GM23338 (cell line): Measurements from ENCODE around the gene CHST2. TPM values are rescaled to one million over a fixed set of nuclear protein-coding genes. Genes with fewer than 3 reads are reported as not detected.

ENCODE experiments used
- ATAC-seq: fragments of 200-7000 bp; cut with Tn5 transposase; 3 replicates; pipeline ENCODE4 v1.9.1; 2020
- DNase-seq: peaks from one replicate; pipeline ENCODE4 v3.0.0-alpha.2; 2015; ENCODE audit warnings: low spot score
- H2AFZ ChIP-seq: fragments of 200-600 bp; sonication (generic); 2 replicates; pipeline ENCODE4 v1.8.0; 2016; ENCODE audit warnings: antibody characterized with exemption, mild to moderate bottlenecking, moderate library complexity
- H3F3A ChIP-seq: fragments of 200-600 bp; sonication (generic); replicated peaks from 2 replicates; pipeline ENCODE4 v1.8.0; 2017; ENCODE audit warnings: antibody characterized with exemption, mixed run types, low read depth
- H3K27ac ChIP-seq: fragments of 200-600 bp; sonication (generic); 2 replicates; pipeline ENCODE4 v1.6.1; 2016; ENCODE audit warnings: low read depth
- H3K27me3 ChIP-seq: fragments of 200-600 bp; sonication (generic); 2 replicates; pipeline ENCODE4 v1.8.0; 2016; ENCODE audit warnings: mild to moderate bottlenecking, mixed run types, moderate library complexity; ENCODE audit not compliant: insufficient read depth
- H3K36me3 ChIP-seq: fragments of 200-600 bp; sonication (generic); 2 replicates; pipeline ENCODE4 v1.8.0; 2016; ENCODE audit warnings: mild to moderate bottlenecking; ENCODE audit not compliant: insufficient read depth
- H3K4me1 ChIP-seq: fragments of 200-600 bp; sonication (generic); 2 replicates; pipeline ENCODE4 v1.8.0; 2016; ENCODE audit warnings: mild to moderate bottlenecking, moderate library complexity; ENCODE audit not compliant: insufficient read depth
- H3K4me2 ChIP-seq: fragments of 200-600 bp; sonication (generic); 2 replicates; pipeline ENCODE4 v1.7.1; 2017; ENCODE audit warnings: mixed run types
- H3K4me3 ChIP-seq: fragments of 200-600 bp; sonication (generic); 2 replicates; pipeline ENCODE4 v1.6.1; 2016; ENCODE audit warnings: mixed run types
- H3K79me2 ChIP-seq: fragments of 200-600 bp; sonication (generic); replicated peaks from 2 replicates; pipeline ENCODE4 v1.8.0; 2017; ENCODE audit warnings: mild to moderate bottlenecking; ENCODE audit not compliant: insufficient read depth
- H3K9me2 ChIP-seq: fragments of 200-600 bp; sonication (generic); 2 replicates; pipeline ENCODE4 v1.8.0; 2017; ENCODE audit not compliant: insufficient read depth
- H4K20me1 ChIP-seq: fragments of 200-600 bp; sonication (generic); replicated peaks from 2 replicates; pipeline ENCODE4 v1.8.0; 2017; ENCODE audit warnings: mild to moderate bottlenecking; ENCODE audit not compliant: insufficient read depth
- H3K27ac Mint-ChIP-seq: 2 replicates; pipeline ENCODE4 v1.8.0; 2020; ENCODE audit warnings: inconsistent platforms, mild to moderate bottlenecking, moderate library complexity, mixed read lengths
- H3K27me3 Mint-ChIP-seq: 3 replicates; pipeline ENCODE4 v1.8.0; 2022; ENCODE audit warnings: low read depth, mild to moderate bottlenecking, moderate library complexity, mixed read lengths, inconsistent platforms; ENCODE audit not compliant: insufficient read depth, poor library complexity
- H3K36me3 Mint-ChIP-seq: 3 replicates; pipeline ENCODE4 v1.8.0; 2021; ENCODE audit warnings: low read depth, mild to moderate bottlenecking, inconsistent platforms, moderate library complexity, mixed read lengths
- H3K4me1 Mint-ChIP-seq: 3 replicates; pipeline ENCODE4 v1.8.0; 2020; ENCODE audit warnings: mild to moderate bottlenecking, inconsistent platforms, mixed read lengths
- H3K4me3 Mint-ChIP-seq: 3 replicates; pipeline ENCODE4 v1.8.0; 2021; ENCODE audit warnings: moderate library complexity, mild to moderate bottlenecking, inconsistent platforms, mixed read lengths
- H3K9me3 Mint-ChIP-seq: 3 replicates; pipeline ENCODE4 v1.8.0; 2020; ENCODE audit warnings: moderate library complexity, mild to moderate bottlenecking, inconsistent platforms, mixed read lengths
- CREB1 ChIP-seq: fragments of 250-450 bp; sonication (Bioruptor Pico); IDR thresholded peaks from 2 replicates; pipeline ENCODE4 v1.5.0; 2020; ENCODE audit warnings: low read depth, mild to moderate bottlenecking, moderate library complexity
- EZH2 ChIP-seq: fragments of 200-600 bp; sonication (generic); IDR thresholded peaks from one replicate; pipeline ENCODE4 v1.8.0; 2017; ENCODE audit warnings: antibody characterized with exemption, mild to moderate bottlenecking, low read depth; ENCODE audit not compliant: unreplicated experiment
- EZH2phosphoT487 ChIP-seq: fragments of 200-600 bp; sonication (generic); IDR thresholded peaks from one replicate; pipeline ENCODE4 v1.8.1; 2018; ENCODE audit warnings: antibody characterized with exemption; ENCODE audit not compliant: unreplicated experiment
- JUNB ChIP-seq: IDR thresholded peaks from one replicate; pipeline ENCODE4 v1.6.1; 2016; ENCODE audit warnings: antibody characterized with exemption; ENCODE audit not compliant: unreplicated experiment
- NANOG ChIP-seq: IDR thresholded peaks from 2 replicates; pipeline ENCODE4 v1.6.1; 2016; ENCODE audit warnings: antibody characterized with exemption, borderline replicate concordance
- POLR2AphosphoS5 ChIP-seq: IDR thresholded peaks from 2 replicates; pipeline ENCODE4 v1.6.1; 2016; ENCODE audit warnings: antibody characterized with exemption, low read depth
- STAT1 ChIP-seq: IDR thresholded peaks from one replicate; pipeline ENCODE4 v1.6.1; 2016; ENCODE audit warnings: antibody characterized with exemption; ENCODE audit not compliant: unreplicated experiment
- ZNF114 ChIP-seq: fragments of 250-450 bp; sonication (Bioruptor Pico); IDR thresholded peaks from 2 replicates; pipeline ENCODE4 v1.5.0; 2020; ENCODE audit warnings: mild to moderate bottlenecking, moderate library complexity
- ZNF331 ChIP-seq: fragments of 250-450 bp; sonication (Bioruptor Pico); IDR thresholded peaks from 2 replicates; pipeline ENCODE4 v1.5.0; 2020; ENCODE audit warnings: low read depth, mild to moderate bottlenecking, moderate library complexity
- polyA plus RNA-seq: library from polyadenylated mRNA; unstranded; fragments of >200 nt; fragmentation: Nextera tagmentation; extraction: Ambion mirVana; gene quantifications from 2 replicates; pipeline ENCODE4 v1.2.1, GENCODE V29; 2016
- total RNA-seq: library from RNA; depleted of rRNA; stranded (reverse); fragments of >200 nt; shearing (Covaris generic); gene quantifications from 2 replicates; pipeline ENCODE4 v1.2.3, GENCODE V29; 2014
- TF ChIP-seq, protein P1 (sequence below): fragments of 250-450 bp; sonication (Bioruptor Pico); IDR thresholded peaks from 2 replicates; pipeline ENCODE4 v1.5.0; 2020; ENCODE audit warnings: mild to moderate bottlenecking, moderate library complexity
- TF ChIP-seq, protein P2 (sequence below), 2 experiments: fragments of 200-600 bp in 1 of 2; sonication (generic) in 1 of 2; conservative IDR thresholded peaks; 2 replicates each; pipeline versions ENCODE4 v1.5.1 to v1.6.1; 2016 to 2017; ENCODE audit warnings: antibody characterized with exemption in 2 of 2, low read depth in 2 of 2, mild to moderate bottlenecking in 2 of 2, moderate library complexity in 1 of 2
- TF ChIP-seq, protein P3 (sequence below): IDR thresholded peaks from 2 replicates; pipeline ENCODE4 v1.6.1; 2016; ENCODE audit warnings: antibody characterized with exemption
- TF ChIP-seq, protein P4 (sequence below): IDR thresholded peaks from one replicate; pipeline ENCODE4 v1.6.1; 2018; ENCODE audit warnings: antibody characterized with exemption; ENCODE audit not compliant: unreplicated experiment

The CHST2 gene
- total and polyA plus RNA-seq, 2 experiments from 2014 or later: 4.1 to 28.3 TPM

DNA sequence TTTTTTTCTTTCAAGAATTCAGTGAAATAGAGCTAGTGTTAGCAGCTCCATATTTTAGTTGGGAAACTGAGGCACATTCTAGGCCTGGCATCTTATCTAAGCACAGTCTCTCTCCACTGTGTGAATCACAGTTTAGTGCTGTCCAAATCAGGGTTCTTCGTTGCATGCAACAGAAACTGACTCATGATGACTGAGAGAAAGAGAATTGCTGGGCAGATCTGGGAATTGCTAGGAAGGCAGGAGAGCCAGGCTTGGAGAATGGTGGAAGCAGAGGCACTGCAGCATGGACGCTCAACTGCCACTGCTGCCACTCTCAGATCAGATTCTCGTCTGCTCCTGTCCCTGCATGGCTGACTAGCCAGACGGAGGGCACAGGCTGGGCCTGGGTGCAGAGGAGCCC is 40.7 kb upstream of the CHST2 start:
- Histone ChIP-seq H4K20me1 (no peaks in the 10 kb centered on the region), H2AFZ (no peak overlapping the region), H3K27me3 (no peaks in the 10 kb centered on the region), H3K4me1 (no peaks in the 10 kb centered on the region), H3K4me3 (no peak overlapping the region), H3K36me3 (no peaks in the 10 kb centered on the region), H3K27ac (no peak overlapping the region), H3K9me2 (no peaks in the 10 kb centered on the region), H3K4me2 (no peak overlapping the region), H3F3A (no peaks in the 10 kb centered on the region), H3K79me2 (no peaks in the 10 kb centered on the region)
- DNase-seq: no peak
- peaks cover 6% of the 10 kb centered on the region; the same call in 2 of the 3 replicates for H3K4me1 Mint-ChIP-seq
- H3K36me3 Mint-ChIP-seq: peaks cover 4% of the 10 kb centered on the region; the same call in 1 of the 3 replicates
- no peak overlapping the region for H3K27ac Mint-ChIP-seq
- peaks cover 4% of the 10 kb centered on the region for H3K9me3 Mint-ChIP-seq
- TF ChIP-seq, protein P1, sequence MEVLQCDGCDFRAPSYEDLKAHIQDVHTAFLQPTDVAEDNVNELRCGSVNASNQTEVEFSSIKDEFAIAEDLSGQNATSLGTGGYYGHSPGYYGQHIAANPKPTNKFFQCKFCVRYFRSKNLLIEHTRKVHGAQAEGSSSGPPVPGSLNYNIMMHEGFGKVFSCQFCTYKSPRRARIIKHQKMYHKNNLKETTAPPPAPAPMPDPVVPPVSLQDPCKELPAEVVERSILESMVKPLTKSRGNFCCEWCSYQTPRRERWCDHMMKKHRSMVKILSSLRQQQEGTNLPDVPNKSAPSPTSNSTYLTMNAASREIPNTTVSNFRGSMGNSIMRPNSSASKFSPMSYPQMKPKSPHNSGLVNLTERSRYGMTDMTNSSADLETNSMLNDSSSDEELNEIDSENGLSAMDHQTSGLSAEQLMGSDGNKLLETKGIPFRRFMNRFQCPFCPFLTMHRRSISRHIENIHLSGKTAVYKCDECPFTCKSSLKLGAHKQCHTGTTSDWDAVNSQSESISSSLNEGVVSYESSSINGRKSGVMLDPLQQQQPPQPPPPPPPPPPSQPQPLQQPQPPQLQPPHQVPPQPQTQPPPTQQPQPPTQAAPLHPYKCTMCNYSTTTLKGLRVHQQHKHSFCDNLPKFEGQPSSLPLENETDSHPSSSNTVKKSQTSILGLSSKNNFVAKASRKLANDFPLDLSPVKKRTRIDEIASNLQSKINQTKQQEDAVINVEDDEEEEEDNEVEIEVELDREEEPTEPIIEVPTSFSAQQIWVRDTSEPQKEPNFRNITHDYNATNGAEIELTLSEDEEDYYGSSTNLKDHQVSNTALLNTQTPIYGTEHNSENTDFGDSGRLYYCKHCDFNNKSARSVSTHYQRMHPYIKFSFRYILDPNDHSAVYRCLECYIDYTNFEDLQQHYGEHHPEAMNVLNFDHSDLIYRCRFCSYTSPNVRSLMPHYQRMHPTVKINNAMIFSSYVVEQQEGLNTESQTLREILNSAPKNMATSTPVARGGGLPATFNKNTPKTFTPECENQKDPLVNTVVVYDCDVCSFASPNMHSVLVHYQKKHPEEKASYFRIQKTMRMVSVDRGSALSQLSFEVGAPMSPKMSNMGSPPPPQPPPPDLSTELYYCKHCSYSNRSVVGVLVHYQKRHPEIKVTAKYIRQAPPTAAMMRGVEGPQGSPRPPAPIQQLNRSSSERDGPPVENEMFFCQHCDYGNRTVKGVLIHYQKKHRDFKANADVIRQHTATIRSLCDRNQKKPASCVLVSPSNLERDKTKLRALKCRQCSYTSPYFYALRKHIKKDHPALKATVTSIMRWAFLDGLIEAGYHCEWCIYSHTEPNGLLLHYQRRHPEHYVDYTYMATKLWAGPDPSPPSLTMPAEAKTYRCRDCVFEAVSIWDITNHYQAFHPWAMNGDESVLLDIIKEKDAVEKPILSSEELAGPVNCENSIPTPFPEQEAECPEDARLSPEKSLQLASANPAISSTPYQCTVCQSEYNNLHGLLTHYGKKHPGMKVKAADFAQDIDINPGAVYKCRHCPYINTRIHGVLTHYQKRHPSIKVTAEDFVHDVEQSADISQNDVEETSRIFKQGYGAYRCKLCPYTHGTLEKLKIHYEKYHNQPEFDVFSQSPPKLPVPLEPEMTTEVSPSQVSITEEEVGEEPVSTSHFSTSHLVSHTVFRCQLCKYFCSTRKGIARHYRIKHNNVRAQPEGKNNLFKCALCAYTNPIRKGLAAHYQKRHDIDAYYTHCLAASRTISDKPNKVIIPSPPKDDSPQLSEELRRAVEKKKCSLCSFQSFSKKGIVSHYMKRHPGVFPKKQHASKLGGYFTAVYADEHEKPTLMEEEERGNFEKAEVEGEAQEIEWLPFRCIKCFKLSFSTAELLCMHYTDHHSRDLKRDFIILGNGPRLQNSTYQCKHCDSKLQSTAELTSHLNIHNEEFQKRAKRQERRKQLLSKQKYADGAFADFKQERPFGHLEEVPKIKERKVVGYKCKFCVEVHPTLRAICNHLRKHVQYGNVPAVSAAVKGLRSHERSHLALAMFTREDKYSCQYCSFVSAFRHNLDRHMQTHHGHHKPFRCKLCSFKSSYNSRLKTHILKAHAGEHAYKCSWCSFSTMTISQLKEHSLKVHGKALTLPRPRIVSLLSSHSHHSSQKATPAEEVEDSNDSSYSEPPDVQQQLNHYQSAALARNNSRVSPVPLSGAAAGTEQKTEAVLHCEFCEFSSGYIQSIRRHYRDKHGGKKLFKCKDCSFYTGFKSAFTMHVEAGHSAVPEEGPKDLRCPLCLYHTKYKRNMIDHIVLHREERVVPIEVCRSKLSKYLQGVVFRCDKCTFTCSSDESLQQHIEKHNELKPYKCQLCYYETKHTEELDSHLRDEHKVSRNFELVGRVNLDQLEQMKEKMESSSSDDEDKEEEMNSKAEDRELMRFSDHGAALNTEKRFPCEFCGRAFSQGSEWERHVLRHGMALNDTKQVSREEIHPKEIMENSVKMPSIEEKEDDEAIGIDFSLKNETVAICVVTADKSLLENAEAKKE (CRISPR knock-in tag): no peak
- TF ChIP-seq ZNF114 (CRISPR knock-in tag) (no peak), JUNB (no peak), CREB1 (CRISPR knock-in tag) (no peak), STAT1 (no peak), POLR2AphosphoS5 (no peak), NANOG (no peak), ZNF331 (no peak), EZH2 (no peak), EZH2phosphoT487 (no peak)
- TF ChIP-seq, protein P2, sequence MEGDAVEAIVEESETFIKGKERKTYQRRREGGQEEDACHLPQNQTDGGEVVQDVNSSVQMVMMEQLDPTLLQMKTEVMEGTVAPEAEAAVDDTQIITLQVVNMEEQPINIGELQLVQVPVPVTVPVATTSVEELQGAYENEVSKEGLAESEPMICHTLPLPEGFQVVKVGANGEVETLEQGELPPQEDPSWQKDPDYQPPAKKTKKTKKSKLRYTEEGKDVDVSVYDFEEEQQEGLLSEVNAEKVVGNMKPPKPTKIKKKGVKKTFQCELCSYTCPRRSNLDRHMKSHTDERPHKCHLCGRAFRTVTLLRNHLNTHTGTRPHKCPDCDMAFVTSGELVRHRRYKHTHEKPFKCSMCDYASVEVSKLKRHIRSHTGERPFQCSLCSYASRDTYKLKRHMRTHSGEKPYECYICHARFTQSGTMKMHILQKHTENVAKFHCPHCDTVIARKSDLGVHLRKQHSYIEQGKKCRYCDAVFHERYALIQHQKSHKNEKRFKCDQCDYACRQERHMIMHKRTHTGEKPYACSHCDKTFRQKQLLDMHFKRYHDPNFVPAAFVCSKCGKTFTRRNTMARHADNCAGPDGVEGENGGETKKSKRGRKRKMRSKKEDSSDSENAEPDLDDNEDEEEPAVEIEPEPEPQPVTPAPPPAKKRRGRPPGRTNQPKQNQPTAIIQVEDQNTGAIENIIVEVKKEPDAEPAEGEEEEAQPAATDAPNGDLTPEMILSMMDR (conservative IDR thresholded peaks at IDR 0.05; ENCODE audit: low read depth in 2 of 2): no peak
- TF ChIP-seq, protein P3, sequence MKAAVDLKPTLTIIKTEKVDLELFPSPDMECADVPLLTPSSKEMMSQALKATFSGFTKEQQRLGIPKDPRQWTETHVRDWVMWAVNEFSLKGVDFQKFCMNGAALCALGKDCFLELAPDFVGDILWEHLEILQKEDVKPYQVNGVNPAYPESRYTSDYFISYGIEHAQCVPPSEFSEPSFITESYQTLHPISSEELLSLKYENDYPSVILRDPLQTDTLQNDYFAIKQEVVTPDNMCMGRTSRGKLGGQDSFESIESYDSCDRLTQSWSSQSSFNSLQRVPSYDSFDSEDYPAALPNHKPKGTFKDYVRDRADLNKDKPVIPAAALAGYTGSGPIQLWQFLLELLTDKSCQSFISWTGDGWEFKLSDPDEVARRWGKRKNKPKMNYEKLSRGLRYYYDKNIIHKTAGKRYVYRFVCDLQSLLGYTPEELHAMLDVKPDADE: no peak
- TF ChIP-seq, protein P4, sequence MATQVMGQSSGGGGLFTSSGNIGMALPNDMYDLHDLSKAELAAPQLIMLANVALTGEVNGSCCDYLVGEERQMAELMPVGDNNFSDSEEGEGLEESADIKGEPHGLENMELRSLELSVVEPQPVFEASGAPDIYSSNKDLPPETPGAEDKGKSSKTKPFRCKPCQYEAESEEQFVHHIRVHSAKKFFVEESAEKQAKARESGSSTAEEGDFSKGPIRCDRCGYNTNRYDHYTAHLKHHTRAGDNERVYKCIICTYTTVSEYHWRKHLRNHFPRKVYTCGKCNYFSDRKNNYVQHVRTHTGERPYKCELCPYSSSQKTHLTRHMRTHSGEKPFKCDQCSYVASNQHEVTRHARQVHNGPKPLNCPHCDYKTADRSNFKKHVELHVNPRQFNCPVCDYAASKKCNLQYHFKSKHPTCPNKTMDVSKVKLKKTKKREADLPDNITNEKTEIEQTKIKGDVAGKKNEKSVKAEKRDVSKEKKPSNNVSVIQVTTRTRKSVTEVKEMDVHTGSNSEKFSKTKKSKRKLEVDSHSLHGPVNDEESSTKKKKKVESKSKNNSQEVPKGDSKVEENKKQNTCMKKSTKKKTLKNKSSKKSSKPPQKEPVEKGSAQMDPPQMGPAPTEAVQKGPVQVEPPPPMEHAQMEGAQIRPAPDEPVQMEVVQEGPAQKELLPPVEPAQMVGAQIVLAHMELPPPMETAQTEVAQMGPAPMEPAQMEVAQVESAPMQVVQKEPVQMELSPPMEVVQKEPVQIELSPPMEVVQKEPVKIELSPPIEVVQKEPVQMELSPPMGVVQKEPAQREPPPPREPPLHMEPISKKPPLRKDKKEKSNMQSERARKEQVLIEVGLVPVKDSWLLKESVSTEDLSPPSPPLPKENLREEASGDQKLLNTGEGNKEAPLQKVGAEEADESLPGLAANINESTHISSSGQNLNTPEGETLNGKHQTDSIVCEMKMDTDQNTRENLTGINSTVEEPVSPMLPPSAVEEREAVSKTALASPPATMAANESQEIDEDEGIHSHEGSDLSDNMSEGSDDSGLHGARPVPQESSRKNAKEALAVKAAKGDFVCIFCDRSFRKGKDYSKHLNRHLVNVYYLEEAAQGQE: no peak
- ATAC-seq: no peak
- H3K27me3 Mint-ChIP-seq: peaks cover 2% of the 10 kb centered on the region
- H3K4me3 Mint-ChIP-seq: no peak overlapping the region
